HG02973 (cell line): ENCODE measurements around the gene WDPCP.
"Not testable (repeated sequence)": the region's sequence is repeated elsewhere in the genome, so short reads cannot be mapped to it uniquely, and the experiment has no call there.

Experiments
- ATAC-seq: cut with Tn5 transposase; IDR thresholded peaks from one replicate; pipeline ENCODE4 v1.9.1; 2021; ENCODE audit warnings: moderate library complexity; ENCODE audit not compliant: unreplicated experiment

WDPCP gene

GRCh38 chr2:63270717-63271116, 317.6 kb downstream of the WDPCP start:
- no peak for ATAC-seq

DNA sequence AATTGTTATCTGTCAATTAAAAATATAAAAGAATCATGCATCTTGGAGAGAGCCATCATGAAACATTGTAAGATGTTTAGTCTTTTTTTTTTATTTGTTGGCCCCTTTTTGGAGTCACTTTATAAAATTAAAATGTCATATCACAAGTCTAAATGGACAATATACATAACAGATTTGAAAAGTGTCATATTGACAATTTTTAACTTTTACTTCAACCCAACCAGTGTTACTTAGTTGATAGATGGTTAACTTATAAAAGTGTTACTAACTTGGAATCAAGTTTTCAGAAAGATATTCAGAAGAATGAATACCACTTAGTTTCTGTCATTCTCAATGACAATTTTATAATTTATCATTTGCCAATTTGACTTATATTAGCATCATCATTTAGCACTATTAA, 319.3 kb downstream of the WDPCP start:
- no peak for ATAC-seq

DNA sequence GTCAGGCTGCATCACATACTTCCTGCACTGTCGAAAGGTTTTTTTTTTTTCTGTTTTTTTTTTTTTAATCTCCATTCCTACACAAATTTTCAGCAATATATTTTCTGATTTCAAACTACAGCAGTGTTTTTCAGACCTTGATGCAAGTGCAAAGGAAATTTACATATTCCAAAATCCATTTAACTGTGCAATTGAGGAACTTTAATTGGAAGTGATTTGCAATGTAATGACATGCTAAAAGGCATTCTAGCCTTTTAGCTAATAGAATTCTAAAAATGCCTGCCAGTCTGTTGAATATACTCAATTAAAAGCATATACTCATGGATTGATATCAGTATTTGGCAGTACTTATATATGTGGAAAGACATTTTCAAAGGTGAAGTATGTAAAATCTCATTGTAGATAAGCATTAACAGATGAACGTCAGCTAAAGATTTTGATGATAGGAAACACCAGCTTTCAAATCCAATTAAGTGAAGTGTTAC, 327.1 kb downstream of the WDPCP start:
- ATAC-seq, result no peak

GRCh38 chr2:63257473-63257872, 330.8 kb downstream of the WDPCP start:
- no peak for ATAC-seq

GRCh38 chr2:63249161-63249560, 339.1 kb downstream of the WDPCP start:
- ATAC-seq, result no peak

GRCh38 chr2:63242747-63243146, 345.5 kb downstream of the WDPCP start:
- no peak for ATAC-seq

- no peak for ATAC-seq
Measured at GRCh38 chr2:63225964-63226686, 362.2 kb downstream of the WDPCP start.

- no peak for ATAC-seq
Measured at GRCh38 chr2:63218800-63219526, 369.3 kb downstream of the WDPCP start.

DNA sequence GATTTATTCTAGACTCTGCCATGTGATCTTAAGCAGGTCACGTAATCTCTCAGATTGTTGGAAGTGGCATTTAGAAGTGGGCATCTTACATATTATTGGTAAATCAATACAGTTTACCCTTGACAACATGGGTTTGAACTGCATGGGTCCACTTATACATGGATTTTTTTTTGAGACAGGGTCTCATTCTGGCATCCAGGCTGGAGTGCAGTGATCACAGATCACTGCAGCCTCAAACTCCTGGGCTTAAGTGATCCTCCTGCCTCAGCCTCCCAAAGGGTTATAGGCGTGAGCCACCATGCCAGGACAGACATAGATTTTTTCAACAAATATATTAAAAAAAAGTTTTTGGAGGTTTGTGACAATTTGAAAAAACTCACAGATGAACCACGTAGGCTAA, 393.0 kb downstream of the WDPCP start:
- ATAC-seq, result no peak

DNA sequence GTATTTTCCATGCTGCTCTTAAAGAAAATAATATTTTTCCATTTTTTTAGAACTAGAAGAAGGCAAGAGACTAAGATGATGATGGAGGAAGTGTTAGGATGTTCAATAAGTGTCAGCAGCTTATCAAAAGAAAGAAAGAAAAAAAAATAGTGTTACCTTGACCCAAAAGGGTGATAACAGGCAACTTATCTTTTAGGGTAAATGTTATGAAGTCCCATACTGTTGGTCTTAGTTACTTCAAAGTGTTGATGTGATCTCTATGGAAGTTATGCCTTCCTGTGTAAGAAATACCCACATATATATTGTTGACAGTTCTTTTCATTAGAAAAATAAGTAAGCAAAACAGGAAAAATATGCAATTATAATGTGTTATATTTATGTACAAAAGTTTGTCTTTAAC, 394.1 kb downstream of the WDPCP start:
- ATAC-seq, result no peak

GRCh38 chr2:63192889-63193774, 395.1 kb downstream of the WDPCP start:
- no peak for ATAC-seq

GRCh38 chr2:63192169-63192888, 395.9 kb downstream of the WDPCP start:
- no peak for ATAC-seq

GRCh38 chr2:63189026-63189425, 399.3 kb downstream of the WDPCP start:
- ATAC-seq, result no peak

GRCh38 chr2:63186331-63186730, 401.9 kb downstream of the WDPCP start:
- ATAC-seq, result no peak

- no peak for ATAC-seq
Measured at GRCh38 chr2:63163161-63163820, 425.0 kb downstream of the WDPCP start.

DNA sequence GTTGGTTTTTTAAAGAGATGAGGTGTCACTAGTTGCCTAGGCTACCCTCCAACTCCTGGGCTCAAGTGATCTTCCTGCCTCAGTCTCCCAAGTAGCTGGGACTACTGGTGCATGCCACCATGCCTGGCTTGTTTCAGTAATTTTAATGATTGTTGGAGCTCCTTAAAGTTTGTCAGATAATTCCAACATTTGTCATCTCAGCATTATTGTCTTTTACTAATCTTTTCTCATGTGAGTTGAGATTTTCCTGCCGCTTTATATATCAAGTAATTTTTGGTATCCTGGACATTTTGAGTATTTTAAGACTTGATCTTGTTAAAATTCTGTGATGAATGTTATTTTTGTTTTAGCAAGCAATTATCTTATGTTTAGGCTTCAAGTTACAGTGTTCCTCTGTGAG, 429.0 kb downstream of the WDPCP start:
- no peak for ATAC-seq

GRCh38 chr2:63136683-63137082, 451.6 kb downstream of the WDPCP start:
- not testable (repeated sequence) for ATAC-seq

- ATAC-seq, result no peak
Measured at GRCh38 chr2:63132020-63132419, 456.3 kb downstream of the WDPCP start.

- ATAC-seq, result no peak
Measured at GRCh38 chr2:63131196-63131595, 457.1 kb downstream of the WDPCP start.

- no peak for ATAC-seq
Measured at GRCh38 chr2:63127594-63127993, 460.7 kb downstream of the WDPCP start.
